Measurements from ENCODE around the gene DPEP2.
"Not testable (repeated sequence)": the region's sequence is repeated elsewhere in the genome, so short reads cannot be mapped to it uniquely, and the experiment has no call there.

The DPEP2 gene

DNA sequence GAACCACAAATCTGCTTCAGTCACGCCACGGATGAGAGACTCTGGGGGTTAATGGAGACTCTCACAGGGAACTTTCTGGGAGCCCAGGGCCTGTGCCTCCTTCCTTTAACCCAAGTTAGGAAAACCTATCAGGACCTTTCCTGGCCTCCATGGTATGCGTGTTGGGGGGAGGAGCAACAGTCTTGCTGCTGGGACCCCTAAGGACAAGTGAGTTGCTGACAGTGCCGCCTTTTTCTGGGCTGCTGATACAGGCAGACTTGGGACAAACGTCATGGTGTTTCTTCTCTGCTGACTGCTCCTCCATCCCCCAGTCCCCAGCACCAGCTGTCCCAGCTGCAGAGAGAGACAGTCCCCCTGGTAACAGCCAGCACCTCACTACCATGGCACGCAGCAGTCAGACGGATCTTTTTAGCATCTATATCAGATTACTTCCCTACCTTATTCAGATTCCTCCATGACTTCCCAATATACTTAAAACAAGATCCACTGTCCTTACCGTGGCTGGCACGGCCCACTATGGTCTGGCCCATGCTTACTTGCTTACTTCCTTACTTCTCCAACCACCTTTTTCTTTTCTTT is 10.0 kb upstream of the DPEP2 start:
- no peak for DNase-seq (ENCODE audit: low read depth in 2 of 2, low spot score in 1 of 2)

GRCh38 chr16:68005786-68006286 is 6.6 kb upstream of the DPEP2 start:
- no peak for DNase-seq (ENCODE audit: low read depth in 2 of 2, low spot score in 1 of 2)

DNA sequence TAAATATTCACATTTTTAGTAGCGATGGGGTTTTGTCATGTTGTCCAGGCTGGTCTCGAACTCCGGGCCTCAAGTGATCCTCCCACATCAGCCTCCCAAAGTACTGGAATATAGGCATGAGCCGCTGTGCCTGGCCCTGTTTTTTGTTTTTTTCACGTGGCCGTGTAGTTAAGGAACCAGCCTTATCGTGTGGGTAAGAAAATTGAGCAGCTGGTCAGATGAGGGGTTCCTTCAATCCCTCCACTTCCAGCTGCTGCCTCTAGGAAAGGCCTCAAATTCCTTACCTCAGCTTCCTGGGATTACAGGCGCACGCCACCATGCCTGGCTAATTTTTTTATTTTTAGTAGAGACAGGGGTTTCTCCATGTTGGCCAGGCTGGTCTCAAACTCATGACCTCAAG is 5.9 kb upstream of the DPEP2 start:
- no peak for DNase-seq (ENCODE audit: low read depth in 2 of 2, low spot score in 1 of 2)

GRCh38 chr16:68003031-68003430 is 3.7 kb upstream of the DPEP2 start:
- no peak for DNase-seq (ENCODE audit: low read depth in 2 of 2, low spot score in 1 of 2)

DNA sequence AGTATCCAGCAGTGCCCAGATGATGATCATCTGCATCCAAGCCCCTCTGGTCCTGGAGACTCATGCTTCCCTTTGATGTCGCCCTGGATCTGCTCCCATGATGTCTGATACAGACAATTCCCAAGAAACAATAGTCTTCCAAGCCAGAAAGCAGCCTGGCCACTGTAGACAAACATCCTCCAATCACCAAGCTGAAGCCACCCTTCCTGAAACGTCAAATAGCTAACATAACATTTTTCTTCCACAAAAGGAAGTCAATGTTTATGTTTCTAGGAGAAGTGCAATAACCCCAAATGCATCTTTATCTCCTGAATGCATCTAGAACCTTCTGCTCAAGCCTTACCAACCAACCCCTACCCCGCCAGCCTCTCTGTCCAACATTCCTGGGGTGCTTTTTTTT is 1.2 kb upstream of the DPEP2 start:
- DNase-seq (ENCODE audit: low read depth in 2 of 2, low spot score in 1 of 2), result no peak

DNA sequence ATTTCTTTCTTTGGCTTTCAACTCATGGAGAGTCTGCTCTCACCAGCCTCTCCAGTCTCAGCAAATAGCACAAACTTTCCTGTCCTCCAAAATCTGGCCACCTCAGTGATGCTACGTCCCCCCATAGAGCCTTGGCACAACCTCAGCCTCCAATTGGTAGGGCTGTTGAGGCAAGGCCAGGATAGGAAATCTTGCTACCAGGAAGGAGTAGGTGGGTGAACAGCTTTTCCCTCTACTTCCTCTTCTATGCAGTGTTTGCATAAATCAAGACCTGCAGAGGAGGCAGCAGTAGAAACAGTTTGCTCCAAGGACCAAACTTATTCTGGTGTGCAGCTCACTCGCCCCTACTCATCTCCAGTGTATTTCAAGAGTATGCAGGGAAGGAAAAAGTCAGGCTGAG is 701 bp upstream of the DPEP2 start:
- DNase-seq (ENCODE audit: low read depth in 2 of 2, low spot score in 1 of 2), result no peak

- not testable (repeated sequence) for DNase-seq (ENCODE audit: low read depth in 2 of 2, low spot score in 1 of 2)
Measured at GRCh38 chr16:67998231-67998778, 979 bp downstream of the DPEP2 start.

- no peak for DNase-seq (ENCODE audit: low read depth in 2 of 2, low spot score in 1 of 2)
Measured at GRCh38 chr16:67996666-67997065, 2.6 kb downstream of the DPEP2 start.

DNA sequence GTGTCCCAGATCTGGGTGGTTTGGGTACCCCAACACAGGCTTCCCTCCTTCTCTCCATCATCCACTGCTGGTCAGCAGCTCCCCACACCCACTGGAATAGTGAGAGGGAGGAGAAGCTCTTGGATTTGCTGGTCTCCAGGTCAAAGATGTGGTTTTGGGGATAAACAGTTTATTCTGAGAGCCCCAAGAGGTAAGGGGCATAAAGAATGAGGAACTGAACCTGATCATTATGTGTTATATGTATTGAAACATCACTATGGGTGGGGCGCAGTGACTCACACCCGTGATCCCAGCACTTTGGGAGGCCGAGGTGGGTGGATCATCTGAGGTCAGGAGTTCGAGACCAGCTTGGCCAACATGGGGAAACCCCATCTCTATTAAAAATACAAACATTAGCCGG is 3.9 kb downstream of the DPEP2 start:
- DNase-seq (ENCODE audit: low read depth in 2 of 2, low spot score in 1 of 2), result no peak

- DNase-seq (ENCODE audit: low read depth in 2 of 2, low spot score in 1 of 2), result not testable (repeated sequence)
Measured at GRCh38 chr16:67994040-67994408, 5.3 kb downstream of the DPEP2 start.

GRCh38 chr16:67993207-67994039 is 5.9 kb downstream of the DPEP2 start:
- DNase-seq (ENCODE audit: low read depth in 2 of 2, low spot score in 1 of 2), result peak; percentile 53 to 54

DNA sequence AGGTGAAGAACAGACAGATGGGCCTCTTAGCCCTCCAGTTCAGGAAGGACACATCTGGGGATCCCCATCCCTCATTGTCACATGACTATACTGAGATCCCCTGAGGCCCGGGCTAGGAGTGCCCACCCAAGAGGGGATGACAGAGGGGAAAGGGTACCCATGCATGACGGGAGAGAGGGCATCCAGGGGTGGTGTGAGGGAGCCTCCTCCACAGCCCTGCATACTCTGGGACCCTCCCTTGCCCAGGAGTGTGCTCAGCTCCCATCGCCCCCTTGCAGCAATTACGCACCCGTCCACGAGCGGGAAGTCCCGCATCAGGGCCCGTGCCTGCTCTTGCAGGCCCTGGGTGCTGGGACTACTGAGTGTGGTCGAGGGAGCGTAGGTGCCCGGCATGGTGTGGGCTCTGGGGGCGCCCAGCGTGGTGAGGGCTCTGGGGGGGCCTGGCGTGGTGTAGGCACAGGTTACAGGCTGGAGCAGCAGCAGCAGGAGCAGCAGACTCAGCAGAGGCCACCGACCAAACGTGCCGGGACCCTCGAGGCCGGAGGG is 6.5 kb downstream of the DPEP2 start:
- no peak for DNase-seq (ENCODE audit: low read depth in 2 of 2, low spot score in 1 of 2)

DNA sequence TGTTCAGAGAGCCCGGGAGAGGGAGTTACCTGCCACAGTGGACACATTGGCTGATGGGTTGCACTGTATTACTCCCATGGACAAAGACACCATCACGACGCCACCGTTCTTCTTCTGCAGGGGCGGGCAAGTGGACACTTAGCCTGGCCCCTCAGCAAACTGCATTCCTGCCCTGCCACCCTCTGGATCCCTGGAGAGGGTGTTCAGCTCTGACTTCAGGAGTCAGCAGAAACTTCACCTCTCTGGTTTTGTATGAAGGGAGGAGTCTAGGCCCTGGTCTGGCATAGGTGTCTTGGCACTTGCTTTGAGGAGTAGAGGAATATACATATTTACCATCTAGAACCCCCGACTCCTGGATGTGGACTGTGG is 9.3 kb downstream of the DPEP2 start:
- DNase-seq (ENCODE audit: low read depth in 2 of 2, low spot score in 1 of 2), result no peak

DNA sequence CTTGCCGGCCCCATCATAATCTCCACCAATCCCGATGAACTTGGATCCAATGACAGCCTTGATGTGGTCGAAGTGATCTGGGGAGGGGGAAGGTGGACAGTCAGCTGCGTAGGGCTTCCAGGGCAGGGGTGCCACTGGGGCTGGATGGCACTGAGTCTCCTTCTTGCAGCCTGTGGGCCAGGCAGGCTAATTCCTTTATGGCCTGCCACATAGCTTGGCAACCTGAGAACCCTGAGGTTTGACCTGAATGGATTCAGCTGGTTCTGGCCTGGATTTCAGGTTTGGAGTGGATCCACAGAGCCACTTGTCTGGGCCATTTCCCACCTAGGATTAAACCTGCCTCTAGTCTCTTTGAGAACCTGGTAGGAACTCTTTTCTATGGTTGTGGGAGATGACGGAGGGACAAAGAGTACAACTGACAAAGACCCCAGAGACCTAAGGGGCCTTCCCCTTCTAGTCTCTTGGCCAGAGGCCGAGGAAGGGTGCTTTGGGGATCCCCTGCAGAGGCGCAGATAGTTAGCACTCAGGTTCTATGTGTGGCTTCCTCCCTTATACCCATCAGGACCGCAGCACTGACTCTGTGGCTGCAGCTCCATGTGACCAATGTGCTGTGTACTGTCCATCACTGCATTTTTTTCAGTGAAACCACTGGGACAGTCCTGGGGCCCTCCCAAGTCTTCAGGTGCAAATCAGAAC is 9.8 kb downstream of the DPEP2 start:
- DNase-seq (ENCODE audit: low read depth in 2 of 2, low spot score in 1 of 2), result no peak

GRCh38 chr16:67988675-67989074 is 10.6 kb downstream of the DPEP2 start:
- no peak for DNase-seq (ENCODE audit: low read depth in 2 of 2, low spot score in 1 of 2)

DNA sequence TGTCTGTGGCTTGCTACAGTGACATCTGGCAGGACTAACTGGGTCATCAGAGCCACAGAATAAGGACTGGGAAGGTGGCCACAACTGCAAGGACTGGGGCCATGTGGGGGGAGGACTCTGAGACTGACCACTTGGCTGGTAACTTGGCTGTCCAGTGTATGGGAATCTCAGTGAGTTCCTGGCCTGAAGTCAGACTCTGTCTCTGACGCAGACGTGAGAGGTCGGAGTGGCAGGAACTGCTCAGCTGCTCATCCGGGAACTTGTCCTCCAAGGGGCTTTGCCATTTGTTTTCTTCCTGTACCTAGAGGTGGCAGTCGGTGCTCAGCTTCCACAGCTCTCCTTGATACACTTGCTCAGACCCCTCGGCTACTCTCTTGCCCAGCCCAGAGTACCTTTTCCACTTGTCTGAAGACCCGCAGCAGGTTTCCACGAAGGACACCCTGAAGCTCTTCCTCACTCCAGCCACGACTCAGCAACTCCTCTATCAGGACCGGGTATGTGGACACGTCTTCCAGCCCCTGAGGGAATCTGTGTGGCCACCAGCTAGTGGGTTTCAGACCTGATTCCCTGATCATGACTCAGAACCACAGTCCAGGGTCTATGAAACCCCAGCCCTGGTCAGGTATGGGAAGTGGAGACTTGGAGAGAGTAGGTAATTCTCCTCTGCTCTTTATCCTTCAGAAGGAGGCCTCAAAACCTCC is 11.7 kb downstream of the DPEP2 start:
- no peak for DNase-seq (ENCODE audit: low read depth in 2 of 2, low spot score in 1 of 2)

GRCh38 chr16:67986949-67987348 is 12.3 kb downstream of the DPEP2 start:
- DNase-seq (ENCODE audit: low read depth in 2 of 2, low spot score in 1 of 2), result no peak

GRCh38 chr16:67982011-67982696 is 17.1 kb downstream of the DPEP2 start:
- DNase-seq (ENCODE audit: low read depth in 2 of 2, low spot score in 1 of 2), result no peak

DNA sequence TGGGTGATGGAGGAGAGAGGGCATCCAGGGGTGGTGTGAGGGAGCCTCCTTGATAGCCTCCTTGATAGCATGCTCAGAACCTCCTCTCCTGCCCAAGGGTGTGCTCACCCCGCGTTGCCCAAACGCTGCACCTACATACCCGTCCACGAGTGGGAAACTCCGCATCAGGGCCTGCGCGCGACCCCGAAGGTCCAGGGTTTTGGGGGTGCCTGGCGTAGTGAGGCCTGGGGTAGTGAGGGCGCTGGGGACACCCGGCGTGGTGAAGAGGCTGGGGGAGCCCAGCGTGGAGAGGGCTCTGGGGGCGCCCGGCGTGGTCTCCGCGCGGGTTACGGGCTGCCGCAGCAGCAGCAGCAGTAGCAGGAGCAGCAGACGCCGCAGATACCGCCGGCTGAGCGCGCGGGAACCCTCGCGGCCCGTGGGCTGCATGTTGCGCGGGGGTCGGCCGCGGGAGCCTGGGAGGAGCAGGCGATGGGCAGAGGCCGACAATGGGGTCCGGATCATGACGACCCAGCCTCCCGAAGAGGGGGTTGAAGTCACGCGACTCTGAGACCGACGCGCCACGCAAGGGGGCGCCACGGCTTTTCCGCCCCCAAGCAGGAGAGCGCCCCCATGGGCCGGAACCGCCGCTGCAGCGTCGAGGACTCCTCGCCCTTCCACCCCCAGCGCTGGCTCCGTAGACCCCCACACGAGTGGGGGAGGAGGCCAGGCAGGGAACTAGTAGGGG is 19.2 kb downstream of the DPEP2 start, which contains the start of gene DPEP3:
Gene DPEP3, minus strand, starts transcription at position 545 of the 724 bp plus-strand sequence. Its CDS starts 119 bp downstream, at position 426.
- no peak for DNase-seq (ENCODE audit: low read depth in 2 of 2, low spot score in 1 of 2)
